ENCODE measurements around the gene PC.

PC gene

DNA sequence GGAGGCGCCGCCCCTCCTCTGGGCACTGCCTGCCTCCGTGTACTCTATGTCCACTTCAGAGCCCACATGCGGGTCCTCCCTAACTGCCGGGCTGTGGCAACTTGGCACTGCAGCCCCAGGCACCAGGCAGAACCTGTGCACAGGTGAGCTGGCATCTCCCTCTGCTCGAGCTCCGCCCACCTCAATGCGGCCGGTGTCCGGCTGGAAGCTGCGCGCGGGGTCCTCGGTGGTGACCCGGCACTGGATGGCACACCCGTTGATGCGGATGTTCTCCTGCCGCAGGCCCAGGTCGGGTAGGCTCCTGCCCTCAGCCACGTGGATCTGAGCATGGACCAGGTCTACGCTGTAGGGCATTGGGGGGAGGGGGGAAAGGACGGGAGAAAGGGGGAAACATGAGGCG is 92.2 kb downstream of the PC start:
- no peak for DNase-seq (ENCODE audit: low read depth)
- TF ChIP-seq, protein P1, sequence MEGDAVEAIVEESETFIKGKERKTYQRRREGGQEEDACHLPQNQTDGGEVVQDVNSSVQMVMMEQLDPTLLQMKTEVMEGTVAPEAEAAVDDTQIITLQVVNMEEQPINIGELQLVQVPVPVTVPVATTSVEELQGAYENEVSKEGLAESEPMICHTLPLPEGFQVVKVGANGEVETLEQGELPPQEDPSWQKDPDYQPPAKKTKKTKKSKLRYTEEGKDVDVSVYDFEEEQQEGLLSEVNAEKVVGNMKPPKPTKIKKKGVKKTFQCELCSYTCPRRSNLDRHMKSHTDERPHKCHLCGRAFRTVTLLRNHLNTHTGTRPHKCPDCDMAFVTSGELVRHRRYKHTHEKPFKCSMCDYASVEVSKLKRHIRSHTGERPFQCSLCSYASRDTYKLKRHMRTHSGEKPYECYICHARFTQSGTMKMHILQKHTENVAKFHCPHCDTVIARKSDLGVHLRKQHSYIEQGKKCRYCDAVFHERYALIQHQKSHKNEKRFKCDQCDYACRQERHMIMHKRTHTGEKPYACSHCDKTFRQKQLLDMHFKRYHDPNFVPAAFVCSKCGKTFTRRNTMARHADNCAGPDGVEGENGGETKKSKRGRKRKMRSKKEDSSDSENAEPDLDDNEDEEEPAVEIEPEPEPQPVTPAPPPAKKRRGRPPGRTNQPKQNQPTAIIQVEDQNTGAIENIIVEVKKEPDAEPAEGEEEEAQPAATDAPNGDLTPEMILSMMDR (conservative IDR thresholded peaks at IDR 0.05; ENCODE audit: low read depth, low read length) = no peak
- H3K4me3 ChIP-seq (ENCODE audit: low read depth, low read length) = no peak overlapping the region

GRCh38 chr11:66864924-66865697 is 93.1 kb downstream of the PC start:
- TF ChIP-seq, protein P1 (conservative IDR thresholded peaks at IDR 0.05; ENCODE audit: low read depth, low read length) = peak; percentile 20
- no peak overlapping the region for H3K4me3 ChIP-seq (ENCODE audit: low read depth, low read length)
- DNase-seq (ENCODE audit: low read depth) = no peak

GRCh38 chr11:66864172-66864901 is 93.8 kb downstream of the PC start:
- no peak for DNase-seq (ENCODE audit: low read depth)
- TF ChIP-seq, protein P1 (conservative IDR thresholded peaks at IDR 0.05; ENCODE audit: low read depth, low read length) = no peak
- H3K4me3 ChIP-seq (ENCODE audit: low read depth, low read length) = no peak overlapping the region

DNA sequence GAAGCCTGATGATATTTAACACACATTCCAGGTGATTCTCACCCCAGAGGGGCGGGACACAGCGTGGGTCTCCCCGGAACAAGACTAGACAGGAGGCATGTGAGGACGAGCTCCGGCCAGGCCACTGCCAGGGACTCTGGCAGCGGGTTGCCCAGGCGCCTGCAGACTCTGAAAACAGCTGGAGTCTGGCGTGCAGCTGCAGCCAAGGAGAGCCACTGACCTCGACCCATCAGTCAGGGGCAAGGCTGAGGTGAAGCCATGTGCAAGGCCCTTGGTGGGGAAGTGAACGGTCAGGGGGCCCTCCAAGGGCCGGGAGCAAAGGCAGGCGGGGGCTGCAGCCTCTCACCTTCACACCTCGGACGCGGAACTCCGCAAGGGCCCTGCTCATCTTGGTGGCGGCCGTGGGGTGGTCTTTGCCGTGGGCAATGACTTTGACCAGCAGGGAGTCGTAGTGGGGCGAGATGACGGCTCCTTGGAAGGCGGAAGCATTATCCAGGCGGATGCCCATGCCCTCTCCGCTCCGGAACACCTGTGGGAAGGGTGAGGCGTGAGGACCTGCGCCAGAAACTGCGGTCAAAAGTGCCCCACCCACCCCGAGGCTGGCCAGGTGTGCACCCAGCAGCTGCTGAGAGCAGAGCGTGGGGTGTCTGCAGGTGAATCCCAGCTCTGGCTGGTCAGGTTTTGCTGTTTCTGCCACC is 94.6 kb downstream of the PC start:
- H3K4me3 ChIP-seq (ENCODE audit: low read depth, low read length) = no peak overlapping the region
- DNase-seq (ENCODE audit: low read depth) = no peak
- TF ChIP-seq, protein P1 (conservative IDR thresholded peaks at IDR 0.05; ENCODE audit: low read depth, low read length) = no peak

DNA sequence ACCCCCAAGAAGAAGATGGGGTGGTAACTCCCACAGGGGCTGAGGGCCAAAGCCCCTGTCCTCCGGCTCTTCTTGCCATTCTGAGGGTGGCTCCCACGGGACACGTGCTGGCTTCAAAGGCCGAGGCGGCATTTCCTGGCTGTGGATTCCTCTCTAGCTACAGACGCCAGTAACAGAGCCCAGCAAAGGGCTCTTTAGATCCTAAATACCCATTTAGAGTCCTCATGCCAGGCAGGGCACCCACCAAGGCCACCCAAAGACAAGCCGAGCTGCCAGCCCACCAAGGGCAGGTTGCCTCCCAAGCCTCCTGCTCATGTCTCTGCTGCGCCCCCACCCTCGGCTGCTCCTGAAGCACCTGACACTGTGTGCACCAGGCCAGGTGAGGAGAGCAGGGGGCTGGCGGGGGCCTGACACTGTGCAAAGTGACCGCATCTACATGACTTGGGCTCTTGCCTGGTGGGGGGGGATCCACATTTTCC is 95.6 kb downstream of the PC start:
- TF ChIP-seq, protein P1 (conservative IDR thresholded peaks at IDR 0.05; ENCODE audit: low read depth, low read length) = no peak
- no peak for DNase-seq (ENCODE audit: low read depth)
- H3K4me3 ChIP-seq (ENCODE audit: low read depth, low read length) = no peak overlapping the region

DNA sequence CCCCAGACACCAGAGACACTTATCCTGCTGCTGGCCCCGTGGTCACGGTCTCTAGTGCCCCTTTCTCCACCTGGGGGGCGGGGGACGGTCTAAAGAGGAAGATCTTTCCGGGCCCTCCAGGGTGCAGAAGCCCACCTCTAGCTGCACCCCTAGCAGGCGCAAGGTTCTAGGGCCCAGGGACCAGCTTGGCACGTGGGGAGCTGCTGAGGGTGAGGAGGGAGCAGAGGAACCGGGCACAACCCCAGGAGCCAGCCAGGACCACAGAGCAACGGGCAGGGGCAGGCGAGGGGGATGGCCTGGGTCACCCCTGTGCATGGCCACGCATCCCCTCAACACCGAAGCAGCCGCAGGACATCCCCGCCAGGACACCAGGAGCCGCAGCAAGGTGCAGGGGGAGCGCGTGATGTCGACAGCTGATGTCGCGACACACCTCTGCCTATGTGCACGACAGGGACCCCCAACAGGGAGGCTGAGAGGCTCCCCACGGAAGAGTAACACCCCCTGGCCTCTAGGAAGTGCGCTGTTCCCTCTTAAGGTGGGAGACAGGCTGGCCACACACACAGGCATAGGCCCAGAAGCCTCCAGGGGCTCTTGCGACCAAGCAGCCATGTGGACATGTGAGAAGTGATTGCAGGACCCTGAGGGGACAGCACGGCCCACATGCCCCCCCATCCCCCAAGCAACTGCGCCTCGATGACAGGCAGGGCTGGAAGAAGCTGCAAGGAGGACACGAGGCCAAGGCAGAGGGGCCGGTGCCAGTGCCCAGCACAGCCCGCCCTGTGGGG is 96.2 kb downstream of the PC start:
- DNase-seq (ENCODE audit: low read depth) = no peak
- TF ChIP-seq, protein P1 (conservative IDR thresholded peaks at IDR 0.05; ENCODE audit: low read depth, low read length) = no peak
- no peak overlapping the region for H3K4me3 ChIP-seq (ENCODE audit: low read depth, low read length)

Measured in choroid plexus epithelial cell (primary cell).